Nephron progenitor cell (in vitro differentiated cells): ENCODE measurements around the gene KPNA3.
"Not testable (repeated sequence)": the region's sequence is repeated elsewhere in the genome, so short reads cannot be mapped to it uniquely, and the experiment has no call there.

Experiments
- DNase-seq: peaks from one replicate; pipeline ENCODE4 v3.0.0; 2021
- H3K27ac Mint-ChIP-seq: 2 replicates; pipeline ENCODE4 v1.8.0; 2021; ENCODE audit warnings: mild to moderate bottlenecking, moderate library complexity, mixed read lengths
- H3K27me3 Mint-ChIP-seq: 2 replicates; pipeline ENCODE4 v1.8.0; 2021; ENCODE audit warnings: mild to moderate bottlenecking, low read depth, mixed read lengths; ENCODE audit not compliant: poor library complexity
- H3K36me3 Mint-ChIP-seq: 2 replicates; pipeline ENCODE4 v1.8.0; 2021; ENCODE audit warnings: low read depth, mixed read lengths
- H3K4me1 Mint-ChIP-seq: 2 replicates; pipeline ENCODE4 v1.8.0; 2021; ENCODE audit warnings: mixed read lengths
- H3K4me3 Mint-ChIP-seq: 2 replicates; pipeline ENCODE4 v1.8.0; 2021; ENCODE audit warnings: mild to moderate bottlenecking, moderate library complexity, mixed read lengths
- H3K9me3 Mint-ChIP-seq: 2 replicates; pipeline ENCODE4 v1.8.0; 2021; ENCODE audit warnings: mild to moderate bottlenecking, moderate library complexity, mixed read lengths
- TF ChIP-seq, protein P1 (sequence below): fragments of 200-600 bp; sonication (generic); IDR thresholded peaks from 2 replicates; pipeline ENCODE4 v1.5.0; 2021; ENCODE audit warnings: antibody characterized with exemption

KPNA3 gene

DNA sequence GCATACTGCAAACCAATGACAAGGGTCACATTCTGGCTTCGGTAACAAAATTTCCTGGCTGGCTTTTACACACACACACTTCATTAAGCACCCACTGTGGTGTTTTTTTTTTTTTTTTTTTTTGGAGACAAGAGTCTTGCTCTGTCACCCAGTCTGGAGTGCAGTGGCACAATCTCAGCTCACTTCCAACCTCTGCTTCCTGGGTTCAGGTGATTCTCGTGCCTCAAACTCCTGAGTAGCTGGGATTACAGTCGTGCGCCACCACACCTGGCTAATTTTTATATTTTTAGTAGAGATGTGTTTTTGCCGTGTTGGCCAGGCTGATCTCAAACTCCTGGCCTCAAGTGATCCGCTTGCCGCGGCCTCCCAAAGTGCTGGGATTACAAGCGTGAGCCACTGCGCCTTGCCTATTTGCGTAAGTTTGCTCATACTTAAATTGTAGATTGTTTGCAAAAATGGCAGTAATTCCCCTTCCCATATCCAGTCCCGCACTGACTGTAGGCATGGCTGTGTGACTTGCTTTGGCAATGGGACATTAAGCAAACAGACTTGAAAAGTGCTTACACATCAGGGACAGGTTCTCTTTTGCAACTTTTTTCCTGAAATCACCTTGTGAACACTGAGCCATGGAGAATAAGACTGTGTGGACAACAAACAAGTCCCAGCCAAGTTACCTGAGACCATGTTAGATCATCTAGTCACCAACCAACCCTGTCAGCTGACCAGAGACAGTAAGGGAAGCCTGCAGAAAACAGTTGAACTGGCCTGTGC lies 59.1 kb downstream of the KPNA3 start:
- Mint-ChIP-seq H3K36me3 (peaks cover 39% of the 10 kb centered on the region), H3K4me3 (no peak overlapping the region), H3K4me1 (peaks cover 10% of the 10 kb centered on the region), H3K27me3 (peaks cover 3% of the 10 kb centered on the region), H3K9me3 (no peaks in the 10 kb centered on the region), H3K27ac (peak overlapping the region; percentile 96)
- TF ChIP-seq, protein P1, sequence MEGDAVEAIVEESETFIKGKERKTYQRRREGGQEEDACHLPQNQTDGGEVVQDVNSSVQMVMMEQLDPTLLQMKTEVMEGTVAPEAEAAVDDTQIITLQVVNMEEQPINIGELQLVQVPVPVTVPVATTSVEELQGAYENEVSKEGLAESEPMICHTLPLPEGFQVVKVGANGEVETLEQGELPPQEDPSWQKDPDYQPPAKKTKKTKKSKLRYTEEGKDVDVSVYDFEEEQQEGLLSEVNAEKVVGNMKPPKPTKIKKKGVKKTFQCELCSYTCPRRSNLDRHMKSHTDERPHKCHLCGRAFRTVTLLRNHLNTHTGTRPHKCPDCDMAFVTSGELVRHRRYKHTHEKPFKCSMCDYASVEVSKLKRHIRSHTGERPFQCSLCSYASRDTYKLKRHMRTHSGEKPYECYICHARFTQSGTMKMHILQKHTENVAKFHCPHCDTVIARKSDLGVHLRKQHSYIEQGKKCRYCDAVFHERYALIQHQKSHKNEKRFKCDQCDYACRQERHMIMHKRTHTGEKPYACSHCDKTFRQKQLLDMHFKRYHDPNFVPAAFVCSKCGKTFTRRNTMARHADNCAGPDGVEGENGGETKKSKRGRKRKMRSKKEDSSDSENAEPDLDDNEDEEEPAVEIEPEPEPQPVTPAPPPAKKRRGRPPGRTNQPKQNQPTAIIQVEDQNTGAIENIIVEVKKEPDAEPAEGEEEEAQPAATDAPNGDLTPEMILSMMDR = no peak
- no peak for DNase-seq

DNA sequence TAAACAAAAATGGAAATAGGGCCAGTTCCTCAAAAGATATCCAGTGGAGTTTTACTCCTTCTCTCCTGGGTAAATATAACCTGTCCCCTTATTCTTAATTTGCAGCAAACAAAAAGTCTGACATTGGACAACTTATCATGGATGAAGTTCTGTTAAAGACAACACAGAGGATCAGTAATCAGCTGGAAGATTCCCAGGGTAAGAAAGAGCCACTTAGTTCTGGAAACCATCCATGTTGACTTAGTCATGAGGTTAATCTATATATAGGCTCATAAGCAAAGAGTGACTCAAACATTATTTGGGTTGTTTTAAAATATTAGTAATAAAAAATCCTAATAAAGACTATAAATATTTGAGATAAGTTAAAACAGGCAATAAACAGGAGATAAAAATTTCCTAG lies 60.7 kb downstream of the KPNA3 start:
- TF ChIP-seq, protein P1 = no peak
- peaks cover 10% of the 10 kb centered on the region for H3K4me1 Mint-ChIP-seq
- H3K36me3 Mint-ChIP-seq = peaks cover 50% of the 10 kb centered on the region
- no peak overlapping the region for H3K27ac Mint-ChIP-seq
- H3K9me3 Mint-ChIP-seq = no peaks in the 10 kb centered on the region
- no peak for DNase-seq
- no peak overlapping the region for H3K4me3 Mint-ChIP-seq
- H3K27me3 Mint-ChIP-seq = peaks cover 7% of the 10 kb centered on the region

DNA sequence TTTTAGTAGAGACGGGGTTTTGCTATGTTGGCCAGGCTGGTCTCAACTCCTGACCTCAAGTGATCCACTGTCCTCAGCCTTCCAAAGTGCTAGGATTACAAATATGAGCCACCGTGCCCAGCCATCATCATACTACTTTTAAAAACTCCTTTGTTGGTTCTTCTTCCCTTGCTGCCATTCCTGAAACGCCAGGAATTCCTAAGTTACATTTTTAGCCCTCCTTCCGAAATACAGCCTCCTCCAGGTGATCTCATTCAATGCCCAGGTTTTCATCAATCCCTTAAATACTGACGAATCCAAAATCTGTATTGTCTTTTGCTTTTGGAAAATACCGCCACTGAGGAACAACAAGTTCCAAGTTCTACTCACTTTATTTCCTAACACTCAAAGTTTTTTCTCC lies 75.9 kb downstream of the KPNA3 start:
- no peak for DNase-seq
- Mint-ChIP-seq H3K4me3 (no peak overlapping the region), H3K9me3 (peaks cover 34% of the 10 kb centered on the region), H3K4me1 (no peaks in the 10 kb centered on the region), H3K36me3 (peaks cover 82% of the 10 kb centered on the region), H3K27ac (no peak overlapping the region), H3K27me3 (peaks cover 3% of the 10 kb centered on the region)
- TF ChIP-seq, protein P1 = no peak

DNA sequence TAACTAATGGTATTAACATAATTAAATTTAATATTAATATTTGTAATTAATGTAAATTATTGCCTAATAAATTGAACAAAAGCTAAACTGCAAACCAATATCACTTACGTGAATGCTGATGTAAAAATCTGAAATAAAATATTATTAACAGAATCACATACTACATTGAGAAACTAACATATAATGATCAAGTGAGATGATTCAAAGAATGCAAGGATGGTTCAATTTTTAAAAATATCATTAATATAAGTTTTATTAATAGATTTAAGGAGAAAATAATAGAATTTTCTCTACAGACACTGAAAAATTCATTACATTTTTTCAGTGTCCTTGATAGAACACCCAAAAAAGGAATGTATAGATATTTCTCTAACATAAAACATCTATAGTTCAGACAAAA lies 77.7 kb downstream of the KPNA3 start:
- peaks cover 3% of the 10 kb centered on the region for H3K27me3 Mint-ChIP-seq
- H3K9me3 Mint-ChIP-seq = peaks cover 34% of the 10 kb centered on the region
- H3K4me1 Mint-ChIP-seq = no peaks in the 10 kb centered on the region
- H3K27ac Mint-ChIP-seq = no peak overlapping the region
- H3K4me3 Mint-ChIP-seq = no peak overlapping the region
- peaks cover 73% of the 10 kb centered on the region for H3K36me3 Mint-ChIP-seq
- DNase-seq = no peak
- TF ChIP-seq, protein P1 = no peak

DNA sequence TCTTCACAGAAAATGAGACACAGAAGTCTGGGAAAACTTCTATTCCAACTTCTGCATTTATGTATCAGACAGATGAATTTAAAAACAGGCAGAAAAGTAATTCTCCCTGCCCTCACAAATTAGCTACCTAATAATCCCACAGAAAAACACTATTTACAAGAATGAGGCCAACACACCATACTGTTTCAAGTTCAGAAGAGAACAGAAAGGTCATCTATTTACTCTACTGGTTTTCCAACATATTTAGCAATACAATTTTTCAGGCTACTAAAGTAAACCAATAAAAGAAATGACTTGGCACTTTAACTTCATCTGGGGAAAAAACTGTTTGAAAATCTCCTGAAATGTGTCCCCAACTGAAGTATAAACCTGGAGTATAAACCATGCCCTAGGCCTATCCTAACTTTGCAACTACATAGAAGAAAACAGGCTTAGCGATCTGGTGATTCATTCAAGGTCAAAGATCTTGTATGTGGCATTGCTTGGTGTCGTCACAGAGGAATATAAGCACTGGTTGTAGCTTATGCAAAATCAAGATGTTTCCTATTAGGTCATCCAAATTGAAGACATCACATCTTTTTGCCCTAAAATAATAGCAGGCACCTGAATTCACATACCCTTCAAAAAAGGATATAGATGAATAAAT lies 81.1 kb downstream of the KPNA3 start:
- TF ChIP-seq, protein P1 = no peak
- no peak overlapping the region for H3K27ac Mint-ChIP-seq
- no peak for DNase-seq
- H3K27me3 Mint-ChIP-seq = peaks cover 3% of the 10 kb centered on the region
- no peaks in the 10 kb centered on the region for H3K4me1 Mint-ChIP-seq
- H3K4me3 Mint-ChIP-seq = no peak overlapping the region
- peaks cover 71% of the 10 kb centered on the region for H3K36me3 Mint-ChIP-seq
- H3K9me3 Mint-ChIP-seq = peaks cover 21% of the 10 kb centered on the region

DNA sequence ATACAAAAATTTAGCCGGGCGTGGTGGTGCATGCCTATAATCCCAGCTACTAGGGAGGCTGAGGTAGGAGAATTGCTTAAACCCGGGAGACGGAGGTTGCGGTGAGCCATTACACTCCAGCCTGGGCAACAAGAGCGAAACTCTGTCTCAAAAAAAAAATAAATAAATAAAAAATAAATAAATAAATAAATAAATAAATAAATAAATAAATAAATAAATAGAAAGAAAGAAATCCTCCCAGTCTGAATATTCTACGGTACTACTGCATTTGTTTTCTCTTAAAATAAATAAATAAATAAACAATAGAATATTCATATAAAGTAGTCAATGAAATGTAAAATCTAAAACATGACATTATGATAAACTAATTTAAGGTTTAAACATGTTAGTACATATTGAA lies 88.2 kb downstream of the KPNA3 start:
- H3K9me3 Mint-ChIP-seq, H3K4me3 Mint-ChIP-seq, H3K27me3 Mint-ChIP-seq, H3K27ac Mint-ChIP-seq, H3K4me1 Mint-ChIP-seq, DNase-seq: not testable (repeated sequence)
- H3K36me3 Mint-ChIP-seq = peaks cover 77% of the 10 kb centered on the region
